VCaP (cell line): ENCODE data around the gene NT5DC3.

ENCODE experiments used
- H3K27ac ChIP-seq: fragments of 450-650 bp; 2 replicates; pipeline ENCODE4 v1.5.1; 2017
- CTCF ChIP-seq: fragments of 450-650 bp; conservative IDR thresholded peaks from 2 replicates; pipeline ENCODE4 v1.5.1; 2017; ENCODE audit warnings: mild to moderate bottlenecking, moderate library complexity

Gene NT5DC3

DNA sequence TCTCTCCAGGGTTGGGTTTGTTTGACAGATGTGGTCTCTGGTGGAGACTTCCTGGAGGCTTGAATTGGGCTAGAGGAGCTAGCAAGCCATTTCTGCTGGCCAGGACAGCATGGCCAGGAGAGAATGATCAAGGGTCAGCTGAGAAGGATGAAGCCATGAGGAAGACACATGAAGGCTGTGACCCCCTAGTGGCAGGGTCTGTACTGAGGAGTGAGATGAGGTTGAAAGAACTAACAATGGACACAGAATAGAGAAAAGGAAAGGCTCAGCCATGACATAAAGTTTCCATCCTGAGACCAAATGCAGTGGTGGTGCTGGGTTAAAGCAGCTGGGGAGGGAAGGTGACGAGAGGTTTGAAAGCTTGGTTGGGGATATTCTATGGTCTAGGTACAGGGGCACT is 89.9 kb downstream of the NT5DC3 start:
- TF ChIP-seq CTCF: no peak; the same call in 1 of the 2 replicates
- no peak overlapping the region for H3K27ac ChIP-seq

DNA sequence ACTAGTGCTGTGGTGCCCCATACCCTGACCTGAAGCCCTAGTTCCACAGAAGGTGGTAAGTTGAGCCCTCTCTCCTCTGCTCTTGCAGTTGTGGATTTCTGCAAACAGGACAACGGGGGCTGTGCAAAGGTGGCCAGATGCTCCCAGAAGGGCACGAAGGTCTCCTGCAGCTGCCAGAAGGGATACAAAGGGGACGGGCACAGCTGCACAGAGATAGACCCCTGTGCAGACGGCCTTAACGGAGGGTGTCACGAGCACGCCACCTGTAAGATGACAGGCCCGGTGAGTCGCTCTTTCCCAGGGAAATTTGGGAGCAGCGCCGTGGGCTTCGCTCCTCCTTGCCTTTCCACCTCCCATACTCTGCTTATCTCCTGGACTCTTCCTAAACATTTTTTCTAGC is 92.2 kb downstream of the NT5DC3 start:
- TF ChIP-seq CTCF: no peak
- no peak overlapping the region for H3K27ac ChIP-seq

GRCh38 chr12:103748002-103748401 is 93.0 kb downstream of the NT5DC3 start:
- no peak for TF ChIP-seq CTCF

DNA sequence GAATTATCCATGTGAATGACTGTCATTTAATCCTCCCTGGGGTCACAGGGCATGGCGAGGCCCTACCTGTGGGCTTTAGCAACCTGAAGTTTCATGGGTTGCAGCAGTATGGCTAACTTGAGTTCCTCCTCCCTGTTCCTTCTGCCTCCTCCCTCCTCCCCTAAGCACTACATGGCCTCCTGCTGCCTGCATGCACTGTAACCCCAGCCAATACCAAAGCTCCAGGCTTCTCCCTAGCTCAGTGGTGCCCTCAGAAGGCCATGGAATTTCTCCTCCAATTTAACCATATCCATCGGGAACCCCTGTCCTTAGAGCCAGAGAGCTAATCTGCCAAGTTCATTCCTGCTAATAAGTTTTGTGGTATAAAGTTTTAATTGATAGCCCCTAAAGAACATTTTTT is 95.1 kb downstream of the NT5DC3 start:
- no peak for TF ChIP-seq CTCF
- no peak overlapping the region for H3K27ac ChIP-seq

More at GRCh38 chr12:103748002-103748401, 93.0 kb downstream of the NT5DC3 start:
- no peak overlapping the region for H3K27ac ChIP-seq

- TF ChIP-seq CTCF: no peak
- H3K27ac ChIP-seq: no peak overlapping the region
Observed at GRCh38 chr12:103743788-103744187, 97.2 kb downstream of the NT5DC3 start.

GRCh38 chr12:103742349-103742932 is 98.6 kb downstream of the NT5DC3 start:
- no peak for TF ChIP-seq CTCF
- H3K27ac ChIP-seq: peak overlapping the region; percentile 59

- no peak overlapping the region for H3K27ac ChIP-seq
- TF ChIP-seq CTCF: no peak
Observed at GRCh38 chr12:103737881-103738280, 103.2 kb downstream of the NT5DC3 start.

DNA sequence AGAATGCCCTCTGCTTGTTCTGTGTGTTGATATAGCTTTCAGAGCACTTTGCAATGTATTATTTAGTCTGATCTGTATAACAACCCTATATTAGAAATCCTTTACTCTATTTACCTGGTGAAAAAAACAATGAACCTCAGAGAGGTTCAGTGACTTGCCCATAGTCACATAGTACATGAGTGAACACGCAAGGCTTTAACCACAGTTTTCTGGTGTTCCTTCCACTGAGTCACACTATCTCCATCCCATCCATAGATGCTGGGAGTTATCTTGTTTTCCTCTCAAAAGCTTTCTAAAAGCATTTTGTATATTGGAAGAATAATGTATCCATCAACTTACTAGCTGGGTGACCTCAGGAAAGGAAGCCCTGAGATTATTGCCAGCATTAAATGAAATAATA is 104.5 kb downstream of the NT5DC3 start:
- TF ChIP-seq CTCF: no peak

More for the DNA sequence above, 104.5 kb downstream of the NT5DC3 start:
- no peak overlapping the region for H3K27ac ChIP-seq
